Stromal cell of bone marrow (primary cell): Measurements from ENCODE around the gene STX3.

Experiments used
- DNase-seq: peaks from one replicate; pipeline ENCODE4 v3.0.0-alpha.2; 2012; ENCODE audit warnings: low read depth

The STX3 gene

GRCh38 chr11:59754859-59755700, at the start of gene STX3:
STX3 (plus strand) TSS chr11:59755376; CDS start chr11:59755606, 230 bp downstream.
- peak; percentile 49 for DNase-seq

- peak; percentile 9 for DNase-seq
Measured at GRCh38 chr11:59706518-59707285, 48.5 kb upstream of the STX3 start.

GRCh38 chr11:59707371-59707770, 47.8 kb upstream of the STX3 start:
- no peak for DNase-seq

- DNase-seq, result no peak
Measured at GRCh38 chr11:59708537-59708936, 46.6 kb upstream of the STX3 start.

DNA sequence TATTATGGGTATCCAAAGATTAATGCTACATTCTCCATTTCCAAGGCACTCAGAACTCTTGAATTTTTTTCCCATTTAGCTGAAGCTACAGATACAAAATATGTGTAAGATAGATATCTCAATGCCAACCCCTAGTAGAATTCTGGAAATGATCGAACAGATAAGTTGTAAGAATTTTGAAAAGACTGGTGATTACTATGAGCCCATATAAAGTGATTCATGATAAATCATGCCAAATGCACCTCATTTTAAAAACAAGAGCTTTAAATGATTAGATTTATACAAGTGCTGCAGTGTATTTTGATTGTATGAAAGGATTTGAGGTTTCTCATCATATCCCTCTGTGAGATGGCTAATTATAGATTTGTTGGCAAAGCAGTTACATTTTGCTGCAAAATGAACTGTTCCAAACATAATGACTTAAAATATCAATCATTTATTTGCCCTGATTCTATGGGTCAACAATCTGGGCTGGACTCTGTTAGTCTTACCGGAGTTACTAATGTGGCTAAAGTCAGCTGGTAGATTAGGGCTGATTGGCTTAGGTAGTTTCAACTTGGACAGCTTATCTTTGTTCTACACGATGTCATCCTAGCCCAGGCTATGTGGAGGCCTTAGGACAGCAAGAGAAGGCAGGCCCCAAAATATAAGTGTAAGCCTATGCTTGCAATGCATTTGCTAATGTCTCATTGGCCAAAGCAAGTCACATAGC, 44.9 kb upstream of the STX3 start:
- no peak for DNase-seq

GRCh38 chr11:59713745-59714144, 41.4 kb upstream of the STX3 start, which contains the start of gene OR10V1:
OR10V1 (minus strand) TSS chr11:59713845; CDS start chr11:59713845, 0 bp downstream.
- DNase-seq, result no peak

GRCh38 chr11:59716051-59716450, 39.1 kb upstream of the STX3 start:
- DNase-seq, result no peak

- DNase-seq, result no peak
Measured at GRCh38 chr11:59719556-59719955, 35.6 kb upstream of the STX3 start.

- no peak for DNase-seq
Measured at GRCh38 chr11:59724066-59724465, 31.1 kb upstream of the STX3 start.

DNA sequence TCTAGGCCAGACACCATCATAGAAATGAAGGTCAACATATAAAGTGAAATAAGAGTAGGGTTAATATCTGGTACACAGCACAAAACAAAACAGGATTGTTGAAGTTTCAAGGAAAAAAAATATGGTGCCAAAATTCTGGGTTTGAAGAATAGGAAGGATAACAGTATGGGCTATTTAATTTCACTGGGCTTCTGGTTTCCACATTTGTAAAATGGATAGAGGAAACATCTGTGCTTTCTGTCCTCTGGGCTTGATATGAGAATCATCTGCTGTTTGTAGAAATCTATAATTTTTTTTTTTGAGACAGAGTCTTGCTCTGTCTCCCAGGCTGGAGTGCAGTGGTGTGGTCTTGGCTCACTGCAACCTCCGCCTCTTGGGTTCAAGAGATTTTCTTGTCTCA, 27.8 kb upstream of the STX3 start:
- no peak for DNase-seq

GRCh38 chr11:59728154-59728553, 27.0 kb upstream of the STX3 start:
- no peak for DNase-seq

DNA sequence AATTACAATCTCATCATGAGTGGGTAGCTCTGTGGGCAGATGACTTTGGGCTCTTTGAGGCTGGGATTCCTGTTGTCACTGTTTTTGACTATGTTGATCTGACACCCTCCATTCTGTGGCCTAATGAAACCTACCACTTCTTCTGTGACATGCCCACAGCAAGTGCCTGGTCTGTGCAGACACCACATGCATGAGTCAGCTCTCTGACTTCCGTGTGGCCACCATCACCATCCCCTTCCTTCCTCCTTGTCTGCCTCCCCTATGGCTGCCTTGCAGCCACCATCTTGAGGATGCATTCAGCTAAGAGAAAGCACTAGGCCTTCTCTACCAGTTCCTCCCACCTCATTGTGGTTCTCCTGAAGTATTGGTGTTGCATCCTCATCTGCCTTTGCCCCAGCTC, 26.3 kb upstream of the STX3 start:
- no peak for DNase-seq

- DNase-seq, result no peak
Measured at GRCh38 chr11:59729834-59730233, 25.3 kb upstream of the STX3 start.

DNA sequence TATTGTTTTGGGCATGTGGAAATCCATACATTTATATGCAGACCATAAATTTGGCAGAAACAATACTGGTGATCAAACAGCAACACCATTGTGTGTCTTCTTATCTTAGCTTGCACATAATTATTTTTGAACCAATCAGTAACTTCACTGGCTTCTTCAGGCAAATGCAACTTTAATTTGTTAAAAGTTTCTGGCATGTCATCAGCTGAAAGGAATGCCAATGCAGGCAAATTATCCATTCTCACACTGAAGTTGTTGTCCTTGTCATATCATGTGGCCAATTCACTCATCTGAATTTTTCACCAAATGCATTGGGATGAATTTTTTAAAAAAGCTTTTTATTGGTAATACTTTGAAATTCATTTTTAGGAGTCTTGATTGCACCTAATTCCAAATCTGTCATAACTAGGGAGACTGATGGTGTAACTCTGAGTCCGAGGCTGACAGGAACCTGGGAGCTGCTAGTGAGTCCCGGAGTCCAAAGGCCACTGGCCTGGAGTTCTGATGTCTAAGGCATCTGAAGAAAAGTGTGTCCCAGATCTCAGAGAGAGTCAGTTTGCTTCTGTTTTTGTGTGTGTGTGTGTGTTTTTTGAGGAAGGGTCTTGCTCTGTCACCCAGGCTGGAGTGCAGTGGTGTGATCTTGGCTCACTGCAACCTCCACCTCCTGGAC, 24.1 kb upstream of the STX3 start:
- no peak for DNase-seq

DNA sequence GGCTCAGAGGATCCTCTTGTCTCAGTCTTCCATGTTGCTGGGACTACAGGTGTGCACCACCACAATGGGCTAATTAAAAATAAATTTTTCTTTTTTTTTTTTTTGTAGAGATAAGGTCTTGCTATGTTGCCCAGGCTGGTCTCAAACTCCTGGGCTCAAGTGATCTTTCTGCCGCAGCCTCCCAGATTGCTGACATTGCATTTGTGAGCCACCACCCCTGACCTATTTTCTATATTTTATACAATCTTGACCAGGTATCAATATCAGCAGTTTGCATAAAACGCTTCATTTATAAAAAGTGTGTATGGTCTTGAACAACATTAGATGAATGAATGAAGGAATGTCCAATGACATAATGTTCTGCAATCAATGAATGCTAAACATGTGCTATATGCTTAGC, 9.1 kb upstream of the STX3 start:
- DNase-seq, result no peak

DNA sequence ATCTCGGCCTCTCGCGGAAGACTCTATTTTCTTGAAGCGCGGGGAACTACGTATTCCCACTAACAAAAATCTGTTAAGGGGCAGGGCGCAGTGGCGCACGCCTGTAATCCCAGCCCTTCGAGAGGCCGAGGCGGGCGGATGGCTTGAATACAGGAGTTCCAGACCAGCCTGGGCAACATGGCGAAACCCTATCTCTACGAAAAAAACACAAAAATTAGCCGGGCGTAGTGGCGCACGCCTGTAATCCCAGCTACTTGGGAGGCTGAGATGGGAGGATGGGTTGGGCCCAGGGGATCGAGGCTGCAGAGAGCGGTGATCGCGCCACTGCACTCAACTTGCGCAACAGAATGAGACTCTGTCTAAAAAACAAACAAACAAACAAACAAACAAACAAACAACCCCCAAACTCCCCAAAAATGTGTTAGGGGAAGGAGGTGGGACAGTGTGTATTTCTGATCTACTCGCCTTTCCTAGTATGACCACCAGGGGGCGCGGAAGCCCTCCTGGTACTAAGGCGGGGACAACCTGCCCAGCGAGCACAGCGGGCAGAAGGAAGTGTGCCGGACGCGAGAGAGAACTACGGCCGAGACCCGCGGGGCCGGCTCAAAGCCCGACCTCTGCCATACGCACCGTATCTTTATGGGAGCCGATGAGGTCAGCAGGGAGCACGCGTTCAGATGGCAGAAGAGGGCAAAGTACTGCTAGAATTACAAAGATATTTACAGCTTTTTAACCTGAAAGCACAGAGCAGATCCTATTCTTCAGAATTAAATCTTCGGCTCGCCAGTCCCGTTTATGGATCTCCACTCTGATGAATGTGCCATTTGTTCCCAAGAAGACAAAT, 1.3 kb upstream of the STX3 start:
- DNase-seq, result peak; percentile 44

- DNase-seq, result no peak
Measured at GRCh38 chr11:59754494-59754858, 700 bp upstream of the STX3 start.

DNA sequence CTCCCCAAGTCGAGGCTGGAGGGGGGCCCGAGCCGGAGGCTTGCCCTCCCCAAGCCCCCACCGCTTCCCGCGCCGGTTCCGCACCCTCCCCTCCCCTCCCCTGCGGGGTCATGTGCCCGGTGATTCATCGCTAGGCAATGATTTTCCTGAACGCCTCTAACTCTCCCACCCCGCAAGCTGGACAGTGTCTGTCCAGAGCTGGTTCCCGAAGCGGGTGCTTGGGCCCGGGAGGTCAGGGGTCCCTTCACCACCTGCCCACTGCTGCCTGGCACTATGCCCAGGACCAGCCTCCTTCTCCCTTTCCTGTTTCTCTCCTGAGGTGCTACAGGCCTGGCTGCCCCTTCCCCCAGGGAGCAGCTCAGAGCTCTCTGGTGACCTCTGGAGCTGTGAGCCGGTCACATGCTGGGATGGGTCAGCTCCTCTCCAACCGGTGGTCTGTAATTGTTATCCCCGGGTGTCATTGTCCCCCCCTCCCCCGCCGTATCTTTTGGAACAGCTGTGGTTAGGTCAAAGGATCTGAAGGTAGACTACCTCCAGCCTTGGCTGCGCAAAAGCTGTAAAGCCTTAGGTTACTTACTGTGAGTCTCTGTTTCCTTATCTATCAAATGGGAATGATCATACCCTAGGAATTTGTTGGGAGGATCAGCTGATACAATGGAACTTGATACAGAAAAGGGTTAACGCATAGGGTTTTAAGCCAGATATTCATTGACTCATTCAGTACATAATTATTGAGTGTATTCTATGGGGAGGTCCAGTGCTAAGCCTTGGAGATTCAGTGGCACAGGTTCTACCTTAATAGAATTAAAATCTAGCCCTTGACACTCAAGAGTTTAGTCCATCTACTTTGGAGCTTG, 753 bp downstream of the STX3 start:
- peak; percentile 55 for DNase-seq

DNA sequence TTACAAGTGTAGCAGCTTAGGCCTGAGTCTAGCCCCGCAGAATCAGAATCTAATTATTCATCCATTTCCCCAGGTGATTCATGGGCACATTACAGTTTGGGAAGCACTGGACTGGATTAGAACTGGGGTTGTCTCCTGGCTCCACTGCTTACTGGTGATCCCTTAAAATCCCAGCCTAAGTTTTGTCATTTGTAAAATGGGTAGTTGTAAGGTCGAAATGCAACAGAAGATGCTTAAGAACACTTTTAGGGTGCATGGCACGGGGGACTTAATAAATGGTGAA, 1.3 kb downstream of the STX3 start:
- peak; percentile 24 for DNase-seq

GRCh38 chr11:59756845-59757244, 1.7 kb downstream of the STX3 start:
- DNase-seq, result no peak
